Inferior parietal cortex (tissue), 1 donor: ENCODE data around the gene SELENOV.
A peak's percentile ranks its signal among the peaks of the same experiment; 100 is the strongest.

Source experiments
- DNase-seq: peaks from one replicate; pipeline ENCODE4 v3.0.0-alpha.2; 2016; ENCODE audit errors: extremely low spot score

The SELENOV gene

DNA sequence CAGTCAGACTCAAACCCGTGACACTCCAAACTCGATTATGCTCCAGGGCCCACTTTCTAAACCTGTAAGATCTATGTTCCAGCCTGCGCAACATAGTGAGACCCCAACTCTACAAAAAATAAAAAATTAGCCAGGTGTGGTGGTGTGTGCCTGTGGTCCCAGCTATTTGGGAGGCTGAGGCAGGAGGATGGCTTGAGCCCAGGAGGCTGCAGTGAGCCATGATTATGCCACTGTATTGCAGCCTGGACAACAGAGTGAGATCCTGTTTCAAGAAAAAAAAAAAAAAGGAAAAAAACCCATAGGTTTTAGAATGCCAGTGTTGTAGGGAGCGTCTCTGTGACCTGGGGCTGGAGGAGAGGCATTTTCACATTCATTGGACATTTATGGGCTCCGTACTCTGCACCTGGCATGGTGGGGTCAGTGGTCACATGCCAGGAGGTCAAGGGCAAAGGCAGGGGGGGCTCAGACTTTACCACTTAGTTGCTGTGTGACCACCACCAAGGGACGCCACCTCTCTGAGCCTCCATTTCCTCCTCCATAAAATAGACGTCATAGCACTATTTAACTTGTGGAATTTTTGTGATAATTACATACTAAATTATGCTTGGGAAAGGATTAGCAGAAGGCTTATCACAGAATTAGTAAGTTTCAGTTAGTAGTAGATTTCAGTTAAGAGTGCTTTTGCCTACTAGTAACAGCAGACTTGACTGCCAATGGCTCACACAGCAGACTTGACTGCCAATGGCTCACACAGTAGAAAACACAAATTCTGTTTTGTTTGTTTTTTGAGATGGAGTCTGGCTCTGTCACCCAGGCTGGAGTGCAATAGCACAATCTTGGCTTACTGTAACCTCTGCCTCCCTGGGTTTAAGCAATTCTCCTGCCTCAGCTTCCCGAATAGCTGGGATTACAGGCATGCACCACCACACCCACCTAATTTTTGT is 5.9 kb downstream of the SELENOV start:
- no peak for DNase-seq

- no peak for DNase-seq
Observed at GRCh38 chr19:39524495-39524894, 9.6 kb downstream of the SELENOV start.

DNA sequence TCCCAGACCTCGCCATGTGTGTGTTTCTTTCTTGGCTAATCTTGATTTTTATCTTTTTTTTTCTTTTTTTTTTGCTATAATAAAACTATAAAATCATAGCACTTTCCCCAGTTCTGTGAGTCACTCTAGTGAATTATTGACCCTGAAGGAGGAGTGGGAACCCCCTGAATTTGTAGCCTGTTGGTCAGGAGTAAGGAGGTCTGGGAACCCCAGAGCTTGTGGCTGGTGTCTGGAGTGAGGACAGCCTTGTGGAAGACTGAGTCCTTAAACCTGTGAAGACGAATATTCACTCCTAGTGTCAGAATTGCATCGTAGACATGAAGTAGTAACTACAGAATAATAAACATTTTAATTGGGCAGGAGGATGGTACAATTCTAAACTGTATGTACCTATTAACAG is 10.3 kb downstream of the SELENOV start:
- no peak for DNase-seq

DNA sequence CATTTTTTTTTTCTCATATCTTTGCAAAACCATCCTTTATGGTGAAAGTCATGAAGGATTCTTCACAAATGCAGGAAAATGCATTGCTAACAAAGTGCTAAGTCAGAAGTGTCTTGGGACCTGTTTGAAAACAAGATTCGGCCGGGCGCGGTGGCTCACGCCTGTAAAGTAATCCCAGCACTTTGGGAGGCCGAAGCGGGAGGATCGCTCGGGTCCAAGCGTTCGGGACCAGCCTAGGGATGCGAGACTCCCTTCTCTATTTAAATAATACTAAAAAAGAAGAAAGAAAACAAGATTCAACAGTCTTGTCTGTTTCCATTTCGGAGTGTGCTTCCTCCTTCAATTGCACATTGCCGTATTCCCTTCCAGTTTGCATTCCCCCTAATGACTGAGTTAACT is 16.9 kb downstream of the SELENOV start:
- no peak for DNase-seq

- peak; percentile 98 for DNase-seq
Observed at GRCh38 chr19:39532233-39533002, 17.5 kb downstream of the SELENOV start, which contains the start of gene EID2B. Gene EID2B (minus strand): TSS chr19:39532852. CDS start chr19:39532802, 50 bp downstream.

DNA sequence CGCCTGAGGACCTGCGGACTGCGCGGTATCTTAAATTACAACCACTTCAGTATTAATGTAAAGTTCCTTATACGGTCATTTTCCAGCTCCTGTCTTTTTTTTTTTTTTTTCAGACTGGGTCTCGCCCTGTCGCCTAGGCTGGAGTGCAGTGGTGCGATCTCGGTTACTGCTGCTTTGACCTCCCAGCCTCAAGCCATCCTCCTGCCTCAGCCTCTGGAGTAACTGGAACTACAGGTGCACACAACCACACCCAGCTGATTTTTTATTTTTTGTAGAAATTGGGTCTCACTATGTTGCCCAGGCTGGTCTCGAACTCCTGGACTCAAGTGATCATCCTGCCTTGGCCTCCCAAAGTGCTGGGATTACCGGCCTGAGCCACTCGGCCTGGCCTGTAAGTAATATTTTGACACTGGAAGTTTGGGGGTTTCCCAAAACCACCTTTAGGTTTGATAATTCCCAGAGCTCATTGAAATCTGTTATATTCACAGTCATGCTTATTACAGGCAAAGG is 18.1 kb downstream of the SELENOV start:
- no peak for DNase-seq

GRCh38 chr19:39533791-39534190 is 18.9 kb downstream of the SELENOV start:
- no peak for DNase-seq

GRCh38 chr19:39539165-39539517 is 24.2 kb downstream of the SELENOV start:
- DNase-seq = no peak

DNA sequence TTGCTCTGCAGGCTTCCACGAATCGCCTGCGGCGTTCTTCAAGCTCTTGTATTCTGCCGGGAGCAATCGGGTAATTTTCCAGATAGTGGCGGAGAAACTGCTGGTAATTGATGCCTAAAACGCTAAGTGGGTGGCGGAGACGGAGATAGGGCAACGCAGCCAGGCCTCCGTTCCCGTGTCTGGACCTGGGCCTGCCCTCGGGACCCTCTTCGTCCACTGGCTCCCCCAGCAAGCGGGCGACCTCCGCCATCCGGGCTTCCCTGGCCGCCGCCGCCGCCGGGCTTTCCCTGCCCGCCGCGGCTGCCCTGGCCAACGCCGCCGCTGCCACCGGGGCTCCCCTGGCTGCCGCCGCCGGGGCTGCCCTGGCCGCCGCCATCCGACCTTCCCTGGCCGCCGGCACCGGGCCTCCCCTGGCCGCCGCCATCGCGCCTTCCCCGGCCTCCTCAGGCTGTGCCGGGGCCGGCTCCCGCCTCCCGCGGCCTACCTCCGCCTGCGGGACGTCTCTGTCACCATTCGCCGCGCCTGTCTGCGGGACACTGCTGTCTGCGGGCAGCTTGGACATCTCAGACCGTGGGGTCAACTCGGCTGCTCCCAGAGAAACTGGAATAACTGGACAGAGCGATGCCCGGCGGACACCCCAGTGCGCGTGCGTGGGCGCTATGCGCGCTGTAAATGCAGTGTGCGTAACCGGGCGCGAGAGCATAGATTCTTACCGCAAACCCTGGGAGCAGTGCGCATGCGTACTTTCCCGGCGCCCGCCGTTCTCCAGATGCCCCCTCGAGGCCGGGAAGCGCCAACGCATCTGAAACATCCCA is 24.8 kb downstream of the SELENOV start, which contains the start of gene EID2:
Gene EID2 (minus strand): TSS at position 644 of the 815 bp plus-strand sequence. CDS start 82 bp downstream, at position 562.
- peak; percentile 96 for DNase-seq

DNA sequence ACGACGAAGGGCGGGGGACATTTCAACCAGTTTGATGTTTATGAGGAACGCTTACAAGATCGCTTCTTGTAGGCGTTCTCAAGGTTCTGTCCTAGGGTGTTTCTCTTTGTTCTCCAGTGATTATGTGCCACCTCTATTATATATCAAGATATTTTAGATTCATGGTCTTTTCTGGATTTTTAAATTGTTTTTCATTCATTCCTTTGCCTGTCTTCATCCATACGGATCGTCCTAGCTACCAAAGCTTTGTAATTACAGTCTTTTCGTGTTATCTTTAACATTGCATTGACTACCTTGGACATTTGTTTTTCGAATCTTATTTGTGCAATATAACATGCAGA is 25.4 kb downstream of the SELENOV start:
- no peak for DNase-seq

DNA sequence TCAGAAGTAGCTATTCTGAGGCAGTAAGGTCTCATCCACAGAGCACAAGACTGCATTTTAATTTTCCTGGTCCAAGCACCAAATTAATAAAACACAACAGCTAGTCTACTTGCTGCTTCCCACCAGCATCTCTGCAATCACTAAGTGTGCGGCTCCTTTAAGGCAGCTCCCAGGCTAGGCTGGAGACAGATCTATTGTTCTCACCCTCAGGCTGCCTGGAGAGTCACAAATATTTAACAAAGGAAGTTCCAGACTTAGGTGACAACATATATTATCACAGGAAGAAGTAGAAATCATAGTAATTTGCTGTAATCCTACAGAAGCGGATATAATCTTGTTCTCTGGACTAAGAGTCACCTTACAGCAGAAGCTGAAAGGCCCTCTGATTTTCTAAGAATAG is 27.3 kb downstream of the SELENOV start:
- peak; percentile 24 for DNase-seq

GRCh38 chr19:39543477-39543857 is 28.5 kb downstream of the SELENOV start:
- no peak for DNase-seq

DNA sequence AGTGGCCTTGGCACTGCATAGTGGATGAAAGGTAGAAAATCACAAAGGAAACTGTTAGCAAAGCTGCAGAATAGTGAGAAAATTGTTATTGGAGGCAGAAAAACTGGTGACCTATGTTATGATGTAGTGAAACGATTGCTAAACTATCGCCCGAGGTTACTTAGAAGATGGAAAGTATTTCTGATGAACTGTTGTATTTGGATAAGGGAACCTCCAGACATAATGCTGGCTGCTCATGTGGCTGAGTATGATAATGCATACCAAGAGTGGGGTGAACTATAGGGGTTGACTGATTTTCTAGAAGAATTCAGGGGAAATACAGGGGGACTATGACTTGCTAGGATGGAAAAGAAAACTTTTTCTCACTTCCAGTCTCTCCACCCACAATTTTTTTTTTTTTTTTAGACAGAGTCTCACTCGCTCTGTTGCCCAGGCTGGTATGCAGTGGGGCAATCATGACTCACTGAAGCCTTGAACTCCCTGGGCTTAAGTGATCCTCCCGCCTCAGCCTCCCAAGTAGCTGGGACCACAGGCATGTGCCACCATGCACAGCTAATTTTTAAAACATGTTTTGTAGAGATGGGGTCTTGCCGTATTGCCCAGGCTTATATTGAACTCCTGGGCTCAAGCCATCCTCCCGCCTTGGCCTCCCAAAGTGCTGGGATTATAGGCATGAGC is 29.4 kb downstream of the SELENOV start:
- no peak for DNase-seq

DNA sequence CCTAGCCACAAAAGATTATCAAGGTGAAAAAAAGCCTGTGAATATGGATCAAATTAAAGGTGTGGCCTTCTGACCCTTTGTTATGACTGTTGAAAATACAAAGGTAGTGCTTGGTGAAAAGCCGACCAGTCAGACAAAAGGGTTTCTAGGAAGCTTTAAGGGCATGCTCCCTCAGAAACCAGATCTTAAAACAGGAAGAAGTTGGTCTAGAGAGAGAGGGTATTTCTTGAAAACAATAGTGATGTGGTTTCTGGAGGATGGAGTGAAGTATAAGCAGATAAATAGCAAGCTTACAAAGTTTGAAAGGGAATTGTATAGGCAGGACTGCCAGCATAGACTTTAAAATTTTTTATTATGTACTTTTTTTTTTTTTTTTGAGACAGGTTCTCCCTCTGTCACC is 30.0 kb downstream of the SELENOV start:
- DNase-seq = no peak

DNA sequence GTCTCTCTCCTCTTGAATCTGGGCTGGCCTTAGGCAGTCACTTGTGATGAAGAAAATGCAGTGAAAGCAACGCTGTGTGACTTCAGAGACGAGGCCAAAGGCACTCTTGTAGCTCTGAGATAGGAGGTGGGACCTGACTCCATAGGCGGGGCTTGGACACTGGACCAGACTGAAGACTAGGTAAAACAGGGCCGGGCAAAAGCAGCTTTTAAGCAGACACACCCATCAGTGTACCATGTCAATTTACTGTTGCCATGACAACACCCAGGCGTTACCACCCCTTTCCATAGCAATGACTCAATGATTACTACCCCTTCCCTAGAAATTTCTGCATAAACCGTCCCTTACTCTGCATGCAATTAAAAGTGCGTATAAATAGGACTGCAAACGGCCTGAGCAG is 31.7 kb downstream of the SELENOV start:
- no peak for DNase-seq

DNA sequence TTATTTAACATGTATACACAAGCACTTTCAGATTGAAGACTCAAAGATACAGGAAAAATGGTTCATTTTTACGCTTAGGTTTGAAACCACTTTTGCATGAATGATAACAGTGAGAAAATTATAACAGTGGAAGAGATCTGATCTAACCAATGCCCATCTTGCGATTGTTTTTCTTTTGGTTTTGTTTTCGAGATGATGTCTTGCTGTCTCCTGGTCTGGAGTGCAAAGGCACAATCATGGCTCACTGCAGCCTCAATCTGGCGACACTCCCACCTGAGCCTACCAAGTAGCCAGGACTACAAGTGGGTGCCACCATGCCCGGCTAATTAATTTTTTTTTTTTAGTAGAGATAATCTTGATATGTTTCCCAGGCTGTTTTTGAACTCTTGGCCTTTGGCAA is 35.3 kb downstream of the SELENOV start:
- DNase-seq = no peak

DNA sequence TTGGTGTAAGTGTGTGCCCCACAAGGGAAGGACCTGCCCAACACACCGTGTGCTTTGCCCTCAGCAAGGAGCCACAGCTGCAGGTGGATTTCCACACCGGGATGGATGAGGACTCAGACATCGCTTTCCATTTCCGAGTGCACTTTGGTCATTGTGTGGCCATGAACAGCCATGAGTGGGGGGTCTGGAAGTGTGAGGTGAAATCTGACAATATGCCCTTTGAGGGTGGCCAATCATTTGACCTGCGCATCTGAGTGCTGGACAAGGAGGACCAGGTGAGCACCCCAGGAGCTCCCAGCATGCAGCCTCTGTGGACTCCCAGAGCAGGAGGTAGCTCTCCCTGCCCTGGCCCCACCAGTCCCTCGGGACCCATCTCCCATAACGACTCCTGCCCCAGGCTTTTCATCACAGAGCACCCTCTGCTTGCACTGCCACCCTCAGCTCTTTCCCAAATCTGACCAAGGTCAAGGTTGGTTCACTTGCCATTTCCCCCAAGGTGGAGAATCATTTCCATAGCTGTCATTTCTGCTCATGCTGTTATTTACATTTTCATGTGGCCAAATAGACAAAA is 38.2 kb downstream of the SELENOV start:
- DNase-seq = no peak

- no peak for DNase-seq
Observed at GRCh38 chr19:39554701-39555311, 39.9 kb downstream of the SELENOV start.

DNA sequence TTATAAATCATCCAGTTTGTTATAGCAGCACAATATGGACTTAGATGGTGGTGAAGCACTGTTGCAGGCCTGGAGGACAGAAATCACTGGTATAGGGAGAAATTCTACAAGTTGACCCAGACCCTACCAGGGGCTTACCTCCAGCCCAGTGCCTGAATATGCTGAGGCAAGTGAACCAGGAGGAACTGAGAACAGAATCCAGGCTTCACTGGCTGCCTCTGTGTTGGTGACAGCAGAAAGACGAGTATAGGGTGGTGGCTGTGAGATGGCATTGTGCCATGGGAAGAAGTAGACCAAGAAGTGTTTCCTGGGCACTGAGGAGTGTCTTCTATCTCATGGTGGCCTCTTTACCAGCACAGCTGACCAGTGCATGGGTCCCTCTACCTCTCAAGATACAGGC is 40.9 kb downstream of the SELENOV start:
- DNase-seq = no peak

- no peak for DNase-seq
Observed at GRCh38 chr19:39557811-39558623, 43.1 kb downstream of the SELENOV start.
